OCI-LY7 (cell line): ENCODE data around the gene ASS1. TPM values are rescaled to one million over a fixed set of nuclear protein-coding genes. Genes with fewer than 3 reads are reported as not detected.

Experiments
- BruUV-seq: library from RNA; stranded (reverse); fragments of 400-500 nt; replicated peaks from 2 replicates; lab custom pipeline; 2021; lab: Mats Ljungman, UMichigan
- CTCF ChIA-PET: fragments of 300-600 bp; sonication (Branson Sonifier 250); formaldehyde crosslinking; loops from one replicate; lab custom pipeline; 2022; ENCODE audit warnings: antibody characterized with exemption; ENCODE audit not compliant: unreplicated experiment; lab: Charles Lee
- POLR2A ChIA-PET: fragments of 300-600 bp; sonication (Branson Sonifier 250); formaldehyde crosslinking; loops from one replicate; lab custom pipeline; 2022; ENCODE audit warnings: antibody characterized with exemption; lab: Charles Lee
- DNase-seq: peaks from one replicate; pipeline ENCODE4 v3.0.0-alpha.2; 2015; ENCODE audit warnings: low spot score
- H2AFZ ChIP-seq: fragments of 200-600 bp; sonication (generic), shearing (Covaris generic); 2 replicates; pipeline ENCODE4 v1.6.1; 2014; ENCODE audit warnings: mild to moderate bottlenecking, antibody characterized with exemption, low read length, moderate library complexity
- H3K27ac ChIP-seq: fragments of 200-600 bp; sonication (generic); 2 replicates; pipeline ENCODE4 v1.5.1; 2014; ENCODE audit warnings: mixed run types, low read depth, mild to moderate bottlenecking, moderate library complexity, low read length, inconsistent platforms; ENCODE audit not compliant: poor library complexity, severe bottlenecking
- H3K36me3 ChIP-seq: fragments of 200-600 bp; sonication (generic); 2 replicates; pipeline ENCODE4 v1.6.1; 2014; ENCODE audit warnings: mild to moderate bottlenecking, antibody characterized with exemption, low read length, moderate library complexity, mixed read lengths; ENCODE audit not compliant: insufficient read depth
- H3K4me1 ChIP-seq: fragments of 200-600 bp; sonication (generic); 2 replicates; pipeline ENCODE4 v1.5.1; 2014; ENCODE audit warnings: mild to moderate bottlenecking, low read length; ENCODE audit not compliant: insufficient read depth, poor library complexity, severe bottlenecking
- H3K4me2 ChIP-seq: fragments of 200-600 bp; sonication (generic); 2 replicates; pipeline ENCODE4 v1.6.1; 2014; ENCODE audit warnings: mild to moderate bottlenecking, low read length
- H3K4me3 ChIP-seq: fragments of 200-600 bp; sonication (generic); 2 replicates; pipeline ENCODE4 v1.5.1; 2014; ENCODE audit warnings: mild to moderate bottlenecking, low read depth, low read length; ENCODE audit not compliant: poor library complexity, severe bottlenecking
- H3K79me2 ChIP-seq: fragments of 200-600 bp; sonication (generic); 2 replicates; pipeline ENCODE4 v1.6.1; 2016; ENCODE audit warnings: low read depth, mild to moderate bottlenecking, low read length, moderate library complexity, mixed read lengths; ENCODE audit not compliant: insufficient read depth
- H3K9me2 ChIP-seq: fragments of 200-600 bp; sonication (generic); 2 replicates; pipeline ENCODE4 v1.6.1; 2016; ENCODE audit warnings: mild to moderate bottlenecking, low read length, mixed read lengths; ENCODE audit not compliant: insufficient read depth
- H3K9me3 ChIP-seq: fragments of 200-600 bp; sonication (generic); 2 replicates; pipeline ENCODE4 v1.6.1; 2014; ENCODE audit warnings: mild to moderate bottlenecking, mixed run types, low read length, mixed read lengths
- H4K20me1 ChIP-seq: fragments of 200-600 bp; sonication (generic); 2 replicates; pipeline ENCODE4 v1.6.1; 2014; ENCODE audit warnings: mild to moderate bottlenecking, antibody characterized with exemption, low read length, moderate library complexity, mixed read lengths; ENCODE audit not compliant: insufficient read depth
- CTCF ChIP-seq: fragments of 200-600 bp; sonication (generic); conservative IDR thresholded peaks from 2 replicates; pipeline ENCODE4 v1.5.1; 2014; ENCODE audit warnings: mild to moderate bottlenecking, antibody characterized with exemption, low read length, moderate library complexity, mixed read lengths
- EZH2phosphoT487 ChIP-seq: fragments of 200-600 bp; sonication (generic); IDR thresholded peaks from 2 replicates; pipeline ENCODE4 v1.6.1; 2018; ENCODE audit warnings: low read depth, borderline replicate concordance, mild to moderate bottlenecking, mixed run types, antibody characterized with exemption, low read length, moderate library complexity, mixed read lengths
- intact Hi-C: fragments of 100-400 bp; cut with micrococcal nuclease; formaldehyde crosslinking; loops from one replicate; pipeline ENCODE4 v1.10.0; 2022; ENCODE audit not compliant: unreplicated experiment
- total RNA-seq, 2 experiments: library from RNA; depleted of rRNA in 1 of 2; stranded (reverse); fragments of >200 nt in 1 of 2; shearing (Covaris generic) in 1 of 2; gene quantifications; 2 replicates each; pipeline ENCODE4 v1.2.3, GENCODE V29; 2014 to 2022

The ASS1 gene
- total RNA-seq, 2 experiments from 2014 or later, result 0.70 to 16.3 TPM

GRCh38 chr9:130425741-130426466, 18.9 kb upstream of the ASS1 start:
- Histone ChIP-seq H4K20me1 (no peaks in the 10 kb centered on the region), H3K9me2 (no peaks in the 10 kb centered on the region), H2AFZ (no peak overlapping the region), H3K27ac (no peak overlapping the region), H3K36me3 (no peaks in the 10 kb centered on the region), H3K79me2 (no peaks in the 10 kb centered on the region), H3K9me3 (no peaks in the 10 kb centered on the region), H3K4me2 (no peak overlapping the region), H3K4me1 (no peaks in the 10 kb centered on the region), H3K4me3 (no peak overlapping the region)
- BruUV-seq, result no TSS peak
- ChIA-PET CTCF (no interaction called here), POLR2A (no interaction called here)
- TF ChIP-seq CTCF (no peak), EZH2phosphoT487 (no peak)
- no peak for DNase-seq
- intact Hi-C loops, result no loop called here

DNA sequence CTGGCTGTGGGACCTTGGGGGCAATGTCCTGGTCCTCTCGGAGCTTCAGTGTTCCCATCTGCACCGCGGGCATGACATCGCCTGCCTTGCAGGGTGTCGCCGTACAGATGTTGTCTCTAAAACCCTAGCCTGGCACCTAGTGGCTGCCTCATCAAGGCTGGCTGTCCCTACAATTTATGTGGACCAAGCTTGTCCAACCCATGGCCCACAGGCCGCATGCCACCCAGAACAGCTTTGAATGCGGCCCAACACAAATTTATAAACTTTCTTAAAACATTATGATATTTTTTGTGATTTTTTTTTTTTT, 18.3 kb upstream of the ASS1 start:
- H3K36me3 ChIP-seq, result no peaks in the 10 kb centered on the region
- no peak overlapping the region for H3K4me2 ChIP-seq
- ChIA-PET POLR2A (no interaction called here), CTCF (no interaction called here)
- no peaks in the 10 kb centered on the region for H4K20me1 ChIP-seq
- no peak overlapping the region for H2AFZ ChIP-seq
- no peaks in the 10 kb centered on the region for H3K79me2 ChIP-seq
- no peaks in the 10 kb centered on the region for H3K9me3 ChIP-seq
- TF ChIP-seq EZH2phosphoT487 (no peak), CTCF (no peak)
- no peaks in the 10 kb centered on the region for H3K9me2 ChIP-seq
- DNase-seq, result no peak
- no peak overlapping the region for H3K4me3 ChIP-seq
- H3K27ac ChIP-seq, result no peak overlapping the region
- BruUV-seq, result no TSS peak
- H3K4me1 ChIP-seq, result no peaks in the 10 kb centered on the region
- intact Hi-C loops, result no loop called here

- no peak for TF ChIP-seq EZH2phosphoT487
- no peak for TF ChIP-seq CTCF
- POLR2A ChIA-PET, result no interaction called here
- no TSS peak for BruUV-seq
- intact Hi-C loops, result no loop called here
- no peak overlapping the region for H3K27ac ChIP-seq
- no peak for DNase-seq
- H3K4me2 ChIP-seq, result no peak overlapping the region
- no peaks in the 10 kb centered on the region for H3K36me3 ChIP-seq
- CTCF ChIA-PET, result no interaction called here
- no peaks in the 10 kb centered on the region for H3K9me2 ChIP-seq
- H4K20me1 ChIP-seq, result no peaks in the 10 kb centered on the region
- no peak overlapping the region for H2AFZ ChIP-seq
- no peaks in the 10 kb centered on the region for H3K4me1 ChIP-seq
- no peaks in the 10 kb centered on the region for H3K9me3 ChIP-seq
- H3K4me3 ChIP-seq, result no peak overlapping the region
- H3K79me2 ChIP-seq, result no peaks in the 10 kb centered on the region
Observed at GRCh38 chr9:130426883-130427282, 17.9 kb upstream of the ASS1 start.
